ENCODE results near the gene GPS1.

- TF ChIP-seq CTCF (conservative IDR thresholded peaks at IDR 0.05; ENCODE audit: low read depth, low read length), result no peak
- no peak for TF ChIP-seq BHLHE40 (IDR thresholded peaks at IDR 0.05; ENCODE audit: low read depth, low read length)
- TF ChIP-seq CHD1 (IDR thresholded peaks at IDR 0.05; ENCODE audit: low read depth, low read length), result no peak
- no peak for TF ChIP-seq POLR2A (IDR thresholded peaks at IDR 0.05; ENCODE audit: low read depth, low read length)
- TF ChIP-seq RAD21 (IDR thresholded peaks at IDR 0.05; ENCODE audit: low read length), result no peak
- TF ChIP-seq MAFK (IDR thresholded peaks at IDR 0.05; ENCODE audit: low read depth, low read length), result no peak
- TF ChIP-seq ELK1 (IDR thresholded peaks at IDR 0.05; ENCODE audit: borderline replicate concordance, low read depth, low read length), result no peak
- no peak for TF ChIP-seq FOS (IDR thresholded peaks at IDR 0.05; ENCODE audit: low read depth, low read length)
- TF ChIP-seq RFX5 (IDR thresholded peaks at IDR 0.05; ENCODE audit: low read depth, low read length), result no peak
- TF ChIP-seq MXI1 (IDR thresholded peaks at IDR 0.05; ENCODE audit: borderline replicate concordance, low read depth, low read length), result no peak
- TF ChIP-seq CEBPB (IDR thresholded peaks at IDR 0.05; ENCODE audit: low read depth, low read length), result no peak
- no peak for TF ChIP-seq NFE2L2 (IDR thresholded peaks at IDR 0.05; ENCODE audit: low read depth, low read length)
- TF ChIP-seq SMC3 (IDR thresholded peaks at IDR 0.05; ENCODE audit: low read depth, low read length), result no peak
These were observed 29.2 kb downstream of the GPS1 start for GRCh38 chr17:82080789-82081464.

Data from IMR-90 (cell line).